HG02623 (cell line): ENCODE measurements around the gene RBM19.

Experiments used
- ATAC-seq: cut with Tn5 transposase; IDR thresholded peaks from one replicate; pipeline ENCODE4 v1.9.1; 2021; ENCODE audit warnings: moderate library complexity; ENCODE audit not compliant: unreplicated experiment

The RBM19 gene

DNA sequence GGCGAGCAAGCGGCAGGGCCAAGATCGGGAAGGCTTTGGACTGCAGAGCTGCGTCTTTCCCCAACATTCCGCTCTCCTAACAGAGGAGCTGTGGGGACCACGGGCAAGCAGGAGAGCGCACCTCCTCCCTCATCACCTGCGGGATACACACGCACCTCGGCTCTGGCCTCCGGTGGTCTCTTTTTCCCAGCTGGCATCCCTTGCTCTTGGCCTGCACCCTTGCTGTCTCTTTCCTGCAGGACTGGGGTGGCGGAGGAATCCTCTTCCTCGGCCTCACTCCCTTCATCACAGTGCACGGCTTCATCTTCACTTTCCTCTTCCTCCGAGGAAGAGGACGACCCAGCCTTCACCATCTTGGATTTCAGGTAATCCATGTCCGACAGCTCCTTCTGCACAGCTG lies 8.5 kb downstream of the RBM19 start:
- ATAC-seq: no peak

- no peak for ATAC-seq
Observed at GRCh38 chr12:113955109-113955970, 10.8 kb downstream of the RBM19 start.

- ATAC-seq: no peak
Observed at GRCh38 chr12:113954547-113954946, 11.6 kb downstream of the RBM19 start.

DNA sequence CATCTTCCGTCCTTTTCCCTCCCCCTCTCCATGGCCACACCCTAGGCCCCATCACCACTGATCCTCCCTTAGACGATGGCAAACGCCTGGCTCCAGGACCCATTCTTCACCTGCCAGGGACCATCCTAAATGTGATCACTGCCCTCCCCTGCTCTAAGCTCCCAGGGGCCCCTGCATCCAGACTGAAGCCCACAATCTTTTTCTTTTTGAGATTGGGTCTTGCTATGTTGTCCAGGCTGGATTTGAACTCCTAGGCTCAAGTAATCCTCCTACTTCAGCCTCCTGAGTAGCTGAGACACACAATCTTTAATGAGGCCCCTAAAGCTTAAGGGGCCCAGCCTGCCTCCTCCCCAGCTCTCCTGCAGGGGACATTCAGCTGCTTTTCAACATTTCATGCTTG lies 15.3 kb downstream of the RBM19 start:
- ATAC-seq: no peak

- ATAC-seq: no peak
Observed at GRCh38 chr12:113949321-113950305, 16.5 kb downstream of the RBM19 start.

GRCh38 chr12:113948151-113948914 lies 17.8 kb downstream of the RBM19 start:
- ATAC-seq: no peak

GRCh38 chr12:113946175-113946574 lies 19.9 kb downstream of the RBM19 start:
- no peak for ATAC-seq

- ATAC-seq: no peak
Observed at GRCh38 chr12:113945174-113946173, 20.7 kb downstream of the RBM19 start.

DNA sequence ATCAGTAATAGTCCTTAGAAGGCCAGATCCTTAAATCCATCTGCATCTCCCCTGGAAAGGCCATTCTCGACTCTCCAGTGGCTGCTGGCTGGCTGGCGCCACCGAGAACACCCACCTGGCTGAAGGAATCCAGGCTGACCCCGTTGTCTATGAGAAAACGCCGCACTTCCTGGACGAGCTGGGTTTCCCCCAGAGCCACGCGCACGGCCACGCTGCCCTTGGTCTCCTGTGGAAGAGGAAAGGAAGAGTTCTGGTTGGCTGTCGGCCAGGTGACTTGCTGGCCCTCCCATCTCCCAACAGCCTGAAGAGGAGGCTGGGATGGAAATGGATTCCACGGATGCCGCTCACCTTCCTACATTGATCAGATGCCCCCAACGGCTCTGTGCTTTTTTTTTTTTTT lies 23.9 kb downstream of the RBM19 start:
- no peak for ATAC-seq

DNA sequence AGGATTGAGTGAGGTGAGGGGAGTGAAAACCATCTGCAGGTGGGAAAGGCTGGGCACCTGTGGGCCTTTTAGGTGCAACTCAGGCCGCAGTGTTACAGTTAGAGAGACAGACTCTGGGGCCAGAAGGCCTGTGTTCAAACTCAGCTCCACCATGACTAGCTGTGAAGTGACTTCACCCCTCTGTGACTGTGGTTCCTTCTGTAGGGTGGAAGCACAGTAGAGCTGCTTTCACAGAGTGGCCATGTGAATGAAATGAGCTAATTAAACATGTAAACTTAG lies 25.0 kb downstream of the RBM19 start:
- ATAC-seq: no peak

GRCh38 chr12:113940357-113941207 lies 25.5 kb downstream of the RBM19 start:
- no peak for ATAC-seq

GRCh38 chr12:113939867-113940266 lies 26.3 kb downstream of the RBM19 start:
- no peak for ATAC-seq

GRCh38 chr12:113938471-113938870 lies 27.7 kb downstream of the RBM19 start:
- ATAC-seq: no peak

DNA sequence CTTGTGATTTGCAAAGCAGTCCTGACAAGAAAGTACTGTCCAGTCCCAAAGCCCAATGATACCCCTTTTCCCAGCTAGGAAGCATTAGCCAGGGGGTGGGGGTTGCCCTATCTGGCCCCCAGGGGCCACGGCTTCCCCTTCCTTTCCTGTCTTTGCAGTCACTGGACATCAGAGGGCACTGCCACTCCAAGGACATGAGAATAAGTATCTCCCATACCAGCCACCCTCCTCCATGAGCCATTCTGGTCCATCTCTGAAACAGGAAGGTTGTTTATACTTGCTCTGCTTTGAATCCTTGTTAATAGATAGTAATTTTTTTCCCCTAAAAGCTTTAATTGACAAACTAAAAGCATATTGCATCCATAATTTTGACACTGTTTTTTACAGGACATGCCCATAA lies 29.7 kb downstream of the RBM19 start:
- no peak for ATAC-seq

DNA sequence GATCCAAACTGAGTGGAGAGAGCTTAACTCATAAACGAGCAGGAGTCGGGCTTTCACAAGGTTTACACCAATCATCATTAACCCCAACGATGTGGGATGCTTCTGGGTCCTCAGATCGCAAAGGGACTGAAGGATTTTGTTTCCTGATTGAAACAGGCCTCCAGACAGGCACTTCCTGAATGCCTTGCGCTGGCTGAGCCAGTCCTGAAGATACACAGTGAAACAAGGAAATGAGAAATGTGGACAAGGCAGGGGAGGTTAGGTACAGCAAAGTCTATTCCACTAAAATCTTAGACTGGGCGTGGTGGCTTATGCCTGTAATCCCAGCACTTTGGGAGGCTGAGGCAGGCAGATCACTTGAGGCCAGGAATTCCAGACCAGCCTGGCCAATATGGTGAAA lies 30.7 kb downstream of the RBM19 start:
- ATAC-seq: no peak

- no peak for ATAC-seq
Observed at GRCh38 chr12:113934946-113935345, 31.2 kb downstream of the RBM19 start.

DNA sequence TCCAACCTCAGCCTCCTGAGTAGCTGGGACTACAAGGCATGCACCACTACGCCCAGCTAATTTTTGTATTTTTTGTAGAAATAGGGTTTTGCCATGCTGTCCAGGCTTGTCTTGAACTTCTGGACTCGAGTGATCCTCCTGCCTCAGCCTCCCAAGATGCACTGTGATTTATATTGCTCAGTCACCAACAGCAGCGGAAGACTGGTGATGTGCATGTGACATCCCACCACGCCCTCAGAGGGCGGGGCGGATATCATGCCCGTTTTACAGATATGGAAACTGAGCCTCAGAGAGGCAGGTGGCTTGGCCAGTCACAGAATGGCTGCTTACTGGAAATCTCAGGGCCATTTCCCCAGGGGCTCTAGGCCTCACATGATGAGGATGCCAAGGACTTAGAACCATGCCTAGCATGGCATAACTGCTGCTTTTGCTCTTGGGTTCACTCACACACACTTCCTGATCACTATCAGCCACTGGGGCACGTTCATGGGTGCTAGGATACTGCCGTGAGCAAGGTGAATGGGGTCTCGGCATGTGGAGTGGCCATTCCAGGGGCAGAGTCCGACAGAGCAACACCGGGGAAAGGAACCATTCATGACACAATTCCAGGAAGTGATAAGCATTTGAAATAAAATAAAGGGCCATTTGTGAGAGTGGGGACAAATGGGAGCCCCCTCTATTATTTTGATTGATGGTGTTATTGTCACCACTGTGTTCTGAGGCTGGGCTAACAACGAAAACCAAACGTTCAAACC lies 31.9 kb downstream of the RBM19 start:
- no peak for ATAC-seq

GRCh38 chr12:113933201-113933786 lies 32.8 kb downstream of the RBM19 start:
- ATAC-seq: no peak
